A549 treated with RU486 at 1 μM for 4 hours (cell line): Measurements from ENCODE around the gene RGS13. TPM values are rescaled to one million over a fixed set of nuclear protein-coding genes. Genes with fewer than 3 reads are reported as not detected.

Experiments used
- total RNA-seq: library from RNA; stranded (reverse); fragments of 200-300 nt; extraction: Qiagen RNA extraction; gene quantifications from 5 replicates; pipeline ENCODE4 v1.2.3, GENCODE V29; 2022; ENCODE audit warnings: low read depth

Gene RGS13, protein sequence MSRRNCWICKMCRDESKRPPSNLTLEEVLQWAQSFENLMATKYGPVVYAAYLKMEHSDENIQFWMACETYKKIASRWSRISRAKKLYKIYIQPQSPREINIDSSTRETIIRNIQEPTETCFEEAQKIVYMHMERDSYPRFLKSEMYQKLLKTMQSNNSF
- total RNA-seq: not detected in 5 replicates

DNA sequence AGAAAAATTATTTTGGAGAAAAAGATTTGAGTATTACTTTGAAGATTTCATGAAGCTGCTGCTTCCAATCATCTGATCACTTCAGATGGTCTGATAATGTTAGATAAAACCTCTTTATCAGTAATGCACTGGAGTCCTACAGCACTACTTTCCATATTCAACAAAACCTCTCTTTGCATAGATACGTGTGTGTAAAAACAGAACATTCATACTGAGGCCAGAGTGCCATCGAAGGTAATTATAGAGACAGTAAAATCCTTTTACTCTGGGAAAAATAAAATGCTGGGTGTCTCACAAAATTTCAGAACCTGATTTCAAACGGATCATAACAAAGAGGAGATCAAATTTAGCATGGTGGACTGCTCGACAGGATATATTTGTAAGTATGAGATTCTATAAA is at the start of gene RGS13:
TSS of gene RGS13 (plus strand) at position 209 of the 400 bp plus-strand sequence. CDS start 8,188 bp downstream, outside the sequence.

Other genes with a start within 250 kb of the RGS13 start
- not detected in 5 replicates for gene RGS1, start 60.4 kb upstream of the RGS13 start, total RNA-seq
- gene RGS2, start 172.9 kb downstream of the RGS13 start, total RNA-seq: 18.6 to 29.4 TPM (median 25.3 TPM) in 5 replicates